GM12878 (cell line): Measurements from ENCODE around the gene CAMTA1.

Experiments
- ASH2L ChIP-seq: fragments of 300-600, 200-600 bp; sonication (generic); IDR thresholded peaks from 2 replicates; pipeline ENCODE4 v1.6.1; 2017; ENCODE audit warnings: low read depth, mild to moderate bottlenecking, borderline replicate concordance
- CREB1 ChIP-seq: IDR thresholded peaks from 2 replicates; pipeline ENCODE4 v1.6.1; 2012; ENCODE audit warnings: low read depth, mild to moderate bottlenecking, inconsistent platforms
- EP300 ChIP-seq, 2 experiments: fragments of 150-350 bp in 1 of 2; IDR thresholded peaks; 2 replicates each; pipeline ENCODE4 v1.6.1; 2011 to 2012; ENCODE audit warnings: low read depth in 2 of 2, low read length in 2 of 2, borderline replicate concordance in 1 of 2, improper control_type of control experiment in 1 of 2, inconsistent platforms in 1 of 2; ENCODE audit not compliant: control insufficient read depth in 1 of 2
- JUND ChIP-seq: IDR thresholded peaks from 2 replicates; pipeline ENCODE4 v1.6.1; 2012; ENCODE audit warnings: low read depth, mild to moderate bottlenecking, low read length, improper control_type of control experiment, moderate library complexity
- POLR2A ChIP-seq: IDR thresholded peaks from 2 replicates; pipeline ENCODE4 v1.6.1; 2011; ENCODE audit warnings: low read depth, mild to moderate bottlenecking, low read length
- RAD21 ChIP-seq: IDR thresholded peaks from 2 replicates; pipeline ENCODE4 v1.6.1; 2011; ENCODE audit warnings: mild to moderate bottlenecking, low read depth, low read length, moderate library complexity; ENCODE audit not compliant: insufficient read depth
- SMC3 ChIP-seq: IDR thresholded peaks from 2 replicates; pipeline ENCODE4 v1.6.1; 2011; ENCODE audit warnings: low read length, improper control_type of control experiment, borderline replicate concordance
- TAF1 ChIP-seq: IDR thresholded peaks from 2 replicates; pipeline ENCODE4 v1.6.1; 2011; ENCODE audit warnings: mild to moderate bottlenecking, low read depth, low read length, borderline replicate concordance
- TF ChIP-seq, protein P1 (sequence below), 3 experiments: IDR thresholded peaks in 2 of 3; conservative IDR thresholded peaks in 1 of 3; 2 replicates each; pipeline ENCODE4 v1.5.1; 2011; ENCODE audit warnings: low read depth in 3 of 3, low read length in 3 of 3, mild to moderate bottlenecking in 3 of 3, control low read depth in 2 of 3, moderate library complexity in 2 of 3, inconsistent platforms in 1 of 3, mixed read lengths in 1 of 3; ENCODE audit not compliant: control insufficient read depth in 2 of 3, insufficient read depth in 1 of 3; ENCODE audit errors: extremely low read depth in 1 of 3

DNA sequence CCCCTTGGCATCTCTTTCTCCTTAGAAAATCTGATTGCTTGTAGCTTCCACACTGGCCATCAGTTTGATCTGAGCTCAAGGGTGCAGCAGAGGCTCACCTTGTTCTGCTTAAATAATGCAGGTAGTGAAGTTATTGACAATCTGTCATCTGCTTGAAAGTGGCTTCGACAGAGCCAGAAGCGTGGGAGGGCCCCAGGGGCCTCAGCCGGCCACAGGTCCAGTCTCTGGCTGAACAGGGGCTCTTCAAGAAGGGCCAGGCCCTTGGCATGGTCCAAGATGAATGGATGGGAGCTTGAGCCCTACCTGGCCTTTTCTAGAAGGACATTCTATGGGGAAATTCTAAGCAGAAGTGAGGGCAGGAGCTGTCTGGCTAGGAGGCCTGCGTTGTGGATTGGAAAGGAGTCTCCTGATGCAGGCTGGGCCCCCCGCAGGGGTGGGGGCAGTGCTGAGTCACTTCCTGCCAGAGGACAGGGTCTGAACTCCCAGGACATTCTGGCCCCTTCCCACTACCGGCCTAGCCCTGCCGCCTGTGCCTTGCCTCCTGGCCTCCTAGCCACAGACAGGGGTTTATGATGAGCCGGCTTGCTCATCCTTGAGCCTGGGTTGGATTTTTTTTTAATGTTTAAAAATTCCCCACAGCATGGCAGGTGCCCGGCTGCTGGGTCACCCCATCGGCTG lies 823.5 kb downstream of the CAMTA1 start:
- TF ChIP-seq SMC3 (no peak), EP300 (IDR thresholded peaks at IDR 0.05; ENCODE audit: borderline replicate concordance in 1 of 2, control insufficient read depth in 1 of 2, low read depth in 2 of 2, low read length in 2 of 2) (no peak), POLR2A (no peak), ASH2L (no peak), CREB1 (no peak), TAF1 (no peak), RAD21 (no peak), JUND (no peak)
- TF ChIP-seq, protein P1, sequence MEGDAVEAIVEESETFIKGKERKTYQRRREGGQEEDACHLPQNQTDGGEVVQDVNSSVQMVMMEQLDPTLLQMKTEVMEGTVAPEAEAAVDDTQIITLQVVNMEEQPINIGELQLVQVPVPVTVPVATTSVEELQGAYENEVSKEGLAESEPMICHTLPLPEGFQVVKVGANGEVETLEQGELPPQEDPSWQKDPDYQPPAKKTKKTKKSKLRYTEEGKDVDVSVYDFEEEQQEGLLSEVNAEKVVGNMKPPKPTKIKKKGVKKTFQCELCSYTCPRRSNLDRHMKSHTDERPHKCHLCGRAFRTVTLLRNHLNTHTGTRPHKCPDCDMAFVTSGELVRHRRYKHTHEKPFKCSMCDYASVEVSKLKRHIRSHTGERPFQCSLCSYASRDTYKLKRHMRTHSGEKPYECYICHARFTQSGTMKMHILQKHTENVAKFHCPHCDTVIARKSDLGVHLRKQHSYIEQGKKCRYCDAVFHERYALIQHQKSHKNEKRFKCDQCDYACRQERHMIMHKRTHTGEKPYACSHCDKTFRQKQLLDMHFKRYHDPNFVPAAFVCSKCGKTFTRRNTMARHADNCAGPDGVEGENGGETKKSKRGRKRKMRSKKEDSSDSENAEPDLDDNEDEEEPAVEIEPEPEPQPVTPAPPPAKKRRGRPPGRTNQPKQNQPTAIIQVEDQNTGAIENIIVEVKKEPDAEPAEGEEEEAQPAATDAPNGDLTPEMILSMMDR (IDR thresholded peaks at IDR 0.05 in 2 of 3, conservative IDR thresholded peaks at IDR 0.05 in 1 of 3; ENCODE audit: control insufficient read depth in 2 of 3, extremely low read depth in 1 of 3, insufficient read depth in 1 of 3, low read depth in 3 of 3, low read length in 3 of 3), result no peak
